H1 (cell line): Measurements from ENCODE around the gene HMGN2. TPM values are rescaled to one million over a fixed set of nuclear protein-coding genes. Genes with fewer than 3 reads are reported as not detected.
A peak's percentile ranks its signal among the peaks of the same experiment; 100 is the strongest.

Experiments used
- ASH2L ChIP-seq: fragments of 200-600, 300-600 bp; sonication (generic); IDR thresholded peaks from one replicate; pipeline ENCODE4 v1.7.1; 2017; ENCODE audit warnings: low read length
- ATF2 ChIP-seq: IDR thresholded peaks from 2 replicates; pipeline ENCODE4 v1.6.1; 2012; ENCODE audit warnings: low read length, inconsistent platforms
- BACH1 ChIP-seq: IDR thresholded peaks from 2 replicates; pipeline ENCODE4 v1.6.1; 2012; ENCODE audit warnings: low read length, improper control_type of control experiment
- BCL11A ChIP-seq, 2 experiments: IDR thresholded peaks; one replicate each; pipeline ENCODE4 v1.6.1; 2011; ENCODE audit warnings: low read depth in 2 of 2, low read length in 2 of 2, mild to moderate bottlenecking in 2 of 2
- CBX8 ChIP-seq: fragments of 300-800, 300-1000 bp; sonication (generic); IDR thresholded peaks from 2 replicates; pipeline ENCODE4 v1.7.1; 2016; ENCODE audit warnings: low read depth, low read length, borderline replicate concordance
- CEBPB ChIP-seq: IDR thresholded peaks from 2 replicates; pipeline ENCODE4 v1.6.1; 2012; ENCODE audit warnings: low read depth, low read length
- CREB1 ChIP-seq: IDR thresholded peaks from 2 replicates; pipeline ENCODE4 v1.6.1; 2012; ENCODE audit warnings: inconsistent platforms
- FOSL1 ChIP-seq: IDR thresholded peaks from 2 replicates; pipeline ENCODE4 v1.6.1; 2011; ENCODE audit warnings: mild to moderate bottlenecking, low read depth, low read length, moderate library complexity; ENCODE audit not compliant: insufficient read depth
- GABPA ChIP-seq: IDR thresholded peaks from 2 replicates; pipeline ENCODE4 v1.6.1; 2011; ENCODE audit warnings: mild to moderate bottlenecking, low read length, moderate library complexity, borderline replicate concordance; ENCODE audit not compliant: insufficient read depth
- JUN ChIP-seq: IDR thresholded peaks from 2 replicates; pipeline ENCODE4 v1.6.1; 2011; ENCODE audit warnings: low read depth, mild to moderate bottlenecking, improper control_type of control experiment, low read length
- JUND ChIP-seq: IDR thresholded peaks from 2 replicates; pipeline ENCODE4 v1.6.1; 2011; ENCODE audit warnings: mild to moderate bottlenecking, improper control_type of control experiment, low read length
- KDM4A ChIP-seq: IDR thresholded peaks from one replicate; pipeline ENCODE4 v1.7.1; 2012; ENCODE audit warnings: low read depth, mild to moderate bottlenecking, moderate library complexity, low read length, inconsistent platforms; ENCODE audit not compliant: severe bottlenecking
- KDM5A ChIP-seq: fragments of 200-600 bp; IDR thresholded peaks from 2 replicates; pipeline ENCODE4 v1.7.1; 2012; ENCODE audit warnings: mild to moderate bottlenecking, low read length, inconsistent platforms, mixed read lengths
- NANOG ChIP-seq: IDR thresholded peaks from 2 replicates; pipeline ENCODE4 v1.6.1; 2011; ENCODE audit warnings: low read length, low read depth, mild to moderate bottlenecking, inconsistent platforms; ENCODE audit not compliant: insufficient read depth, poor library complexity, severe bottlenecking
- NRF1 ChIP-seq: IDR thresholded peaks from 2 replicates; pipeline ENCODE4 v1.6.1; 2011; ENCODE audit warnings: mild to moderate bottlenecking, low read depth, low read length, improper control_type of control experiment
- POU5F1 ChIP-seq: IDR thresholded peaks from 2 replicates; pipeline ENCODE4 v1.6.1; 2011; ENCODE audit warnings: low read depth, mild to moderate bottlenecking, low read length, moderate library complexity
- RBBP5 ChIP-seq: IDR thresholded peaks from 2 replicates; pipeline ENCODE4 v1.7.1; 2012; ENCODE audit warnings: low read depth, mild to moderate bottlenecking, inconsistent platforms, low read length, moderate library complexity, borderline replicate concordance
- SIN3A ChIP-seq, 2 experiments: IDR thresholded peaks in 1 of 2; conservative IDR thresholded peaks in 1 of 2; 2 replicates each; pipeline ENCODE4 v1.6.1; 2011 to 2012; ENCODE audit warnings: low read length in 2 of 2, improper control_type of control experiment in 1 of 2, low read depth in 1 of 2, mild to moderate bottlenecking in 1 of 2
- SIX5 ChIP-seq: IDR thresholded peaks from 2 replicates; pipeline ENCODE4 v1.6.1; 2011; ENCODE audit warnings: mild to moderate bottlenecking, low read depth, low read length
- SP4 ChIP-seq: IDR thresholded peaks from 2 replicates; pipeline ENCODE4 v1.6.1; 2012; ENCODE audit warnings: low read length, inconsistent platforms
- SUZ12 ChIP-seq: fragments of 200-600 bp; sonication (generic); IDR thresholded peaks from 2 replicates; pipeline ENCODE4 v1.6.1; 2012; ENCODE audit warnings: mild to moderate bottlenecking, inconsistent platforms, low read length, moderate library complexity, mixed read lengths
- TCF12 ChIP-seq: IDR thresholded peaks from 2 replicates; pipeline ENCODE4 v1.6.1; 2011; ENCODE audit warnings: low read depth, mild to moderate bottlenecking, low read length
- TEAD4 ChIP-seq: IDR thresholded peaks from 2 replicates; pipeline ENCODE4 v1.6.1; 2012; ENCODE audit warnings: low read depth, low read length, inconsistent platforms, mixed read lengths
- polyA plus RNA-seq, 7 experiments: library from polyadenylated mRNA; depleted of rRNA in 3 of 7; stranded (reverse) in 5 of 7; unstranded in 2 of 7; fragments of >200 nt in 5 of 7; fragments of 200-250 nt in 2 of 7; gene quantifications; 1 replicate in 5 of 7; 2 replicates in 1 of 7; 4 replicates in 1 of 7; pipeline versions ENCODE4 v1.2.1 to v1.2.3, GENCODE V29; 2011 to 2013; ENCODE audit warnings: missing spikeins in 2 of 7, mixed read lengths in 2 of 7
- total RNA-seq: library from RNA; stranded (reverse); fragmentation: NEBNext Ultra II Directional; extraction: Animal tissue kit (Norgen Biotek cat#: 25700); gene quantifications from 2 replicates; pipeline ENCODE4 v1.2.1, GENCODE V29; 2021

HMGN2 gene
- total and polyA plus RNA-seq, 2 of the 8 experiments (the other 6 are each of a cell fraction or from before 2014, with no cell fraction given): 254 to 453 TPM

- no peak for TF ChIP-seq FOSL1
- TF ChIP-seq BACH1: peak; percentile 91
- TF ChIP-seq ATF2: no peak
- no peak for TF ChIP-seq SIX5
- TF ChIP-seq CEBPB: peak; percentile 36
- TF ChIP-seq SIN3A (conservative IDR thresholded peaks at IDR 0.05 in 1 of 2, IDR thresholded peaks at IDR 0.05 in 1 of 2; ENCODE audit: low read depth in 1 of 2, low read length in 2 of 2): peak; percentile 93 to 96; a peak in 3 of 4 replicates
- no peak; the same call in 1 of the 2 replicates for TF ChIP-seq CREB1
- TF ChIP-seq BCL11A (IDR thresholded peaks at IDR 0.05; ENCODE audit: low read depth in 2 of 2, low read length in 2 of 2): no peak
- no peak for TF ChIP-seq NRF1
- TF ChIP-seq GABPA: no peak
- no peak for TF ChIP-seq KDM5A
- no peak for TF ChIP-seq JUN
- TF ChIP-seq ASH2L: no peak
- TF ChIP-seq NANOG: no peak
- peak; percentile 46; the same call in 1 of the 2 replicates for TF ChIP-seq RBBP5
- no peak for TF ChIP-seq SP4
- no peak for TF ChIP-seq SUZ12
- no peak for TF ChIP-seq POU5F1
- no peak for TF ChIP-seq JUND
- 0 out of 2 replicates have a peak, but pooled peaks have one; percentile 10 for TF ChIP-seq TCF12
- TF ChIP-seq TEAD4: no peak
- TF ChIP-seq CBX8: no peak
- TF ChIP-seq KDM4A: no peak
Measured at GRCh38 chr1:26472901-26473845, 933 bp downstream of the HMGN2 start (continued).
